CD4-positive, alpha-beta T cell treated with Interferon alpha-2 for 1 hour (primary cell): Measurements from ENCODE around the gene PIR.

Source experiments
- DNase-seq, 2 donors: peaks; one replicate each; pipeline ENCODE4 v3.0.0-alpha.2; 2020 to 2022

Gene PIR

GRCh38 chrX:15343075-15343476 is 150.1 kb downstream of the PIR start:
- DNase-seq, result no peak

- DNase-seq, result no peak
These were observed 152.3 kb downstream of the PIR start for GRCh38 chrX:15340867-15341266.

- DNase-seq, result peak; percentile 74 to 75
These were observed 157.1 kb downstream of the PIR start for GRCh38 chrX:15336023-15336413.

GRCh38 chrX:15335135-15336022 is 157.8 kb downstream of the PIR start, which contains the start of gene PIGA:
Gene PIGA (minus strand): TSS chrX:15335523. CDS start chrX:15331930, 3,593 bp downstream.
- DNase-seq, result peak; percentile 95
